ENCODE results near the gene PRKCB.

DNA sequence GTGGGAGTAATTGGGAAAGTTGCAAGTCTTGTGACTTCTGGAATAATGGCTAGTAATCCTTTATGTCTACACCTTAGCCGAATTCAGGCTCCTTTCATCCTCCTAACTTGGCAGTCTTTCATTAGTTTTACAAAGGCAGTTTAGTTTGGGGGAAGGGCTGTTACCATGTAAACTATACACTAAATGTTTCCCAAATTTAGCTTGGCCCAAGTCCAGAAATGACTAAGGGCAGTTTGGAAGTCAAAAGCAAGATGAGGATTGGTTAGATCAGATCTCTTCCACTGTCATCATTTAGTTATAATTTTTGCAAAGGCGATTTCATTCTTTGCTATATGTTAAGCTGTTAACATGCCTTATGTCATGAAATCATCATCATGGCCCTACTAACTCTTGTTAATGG is 304.9 kb downstream of the PRKCB start:
- TF ChIP-seq, protein P1, sequence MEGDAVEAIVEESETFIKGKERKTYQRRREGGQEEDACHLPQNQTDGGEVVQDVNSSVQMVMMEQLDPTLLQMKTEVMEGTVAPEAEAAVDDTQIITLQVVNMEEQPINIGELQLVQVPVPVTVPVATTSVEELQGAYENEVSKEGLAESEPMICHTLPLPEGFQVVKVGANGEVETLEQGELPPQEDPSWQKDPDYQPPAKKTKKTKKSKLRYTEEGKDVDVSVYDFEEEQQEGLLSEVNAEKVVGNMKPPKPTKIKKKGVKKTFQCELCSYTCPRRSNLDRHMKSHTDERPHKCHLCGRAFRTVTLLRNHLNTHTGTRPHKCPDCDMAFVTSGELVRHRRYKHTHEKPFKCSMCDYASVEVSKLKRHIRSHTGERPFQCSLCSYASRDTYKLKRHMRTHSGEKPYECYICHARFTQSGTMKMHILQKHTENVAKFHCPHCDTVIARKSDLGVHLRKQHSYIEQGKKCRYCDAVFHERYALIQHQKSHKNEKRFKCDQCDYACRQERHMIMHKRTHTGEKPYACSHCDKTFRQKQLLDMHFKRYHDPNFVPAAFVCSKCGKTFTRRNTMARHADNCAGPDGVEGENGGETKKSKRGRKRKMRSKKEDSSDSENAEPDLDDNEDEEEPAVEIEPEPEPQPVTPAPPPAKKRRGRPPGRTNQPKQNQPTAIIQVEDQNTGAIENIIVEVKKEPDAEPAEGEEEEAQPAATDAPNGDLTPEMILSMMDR (conservative IDR thresholded peaks at IDR 0.05 in 1 of 2, IDR thresholded peaks at IDR 0.05 in 1 of 2; ENCODE audit: extremely low read depth in 1 of 2, insufficient read depth in 1 of 2, low read depth in 1 of 2, low read length in 2 of 2): no peak
- TF ChIP-seq EZH2 (IDR thresholded peaks at IDR 0.05; ENCODE audit: borderline replicate concordance, low read length): no peak
